Fibroblast of skin of right biceps (primary cell): Measurements from ENCODE around the gene NF2.
"Not testable (repeated sequence)": the region's sequence is repeated elsewhere in the genome, so short reads cannot be mapped to it uniquely, and the experiment has no call there.

Source experiments
- DNase-seq: peaks from one replicate; pipeline ENCODE4 v3.0.0-alpha.2; 2013

Gene NF2

DNA sequence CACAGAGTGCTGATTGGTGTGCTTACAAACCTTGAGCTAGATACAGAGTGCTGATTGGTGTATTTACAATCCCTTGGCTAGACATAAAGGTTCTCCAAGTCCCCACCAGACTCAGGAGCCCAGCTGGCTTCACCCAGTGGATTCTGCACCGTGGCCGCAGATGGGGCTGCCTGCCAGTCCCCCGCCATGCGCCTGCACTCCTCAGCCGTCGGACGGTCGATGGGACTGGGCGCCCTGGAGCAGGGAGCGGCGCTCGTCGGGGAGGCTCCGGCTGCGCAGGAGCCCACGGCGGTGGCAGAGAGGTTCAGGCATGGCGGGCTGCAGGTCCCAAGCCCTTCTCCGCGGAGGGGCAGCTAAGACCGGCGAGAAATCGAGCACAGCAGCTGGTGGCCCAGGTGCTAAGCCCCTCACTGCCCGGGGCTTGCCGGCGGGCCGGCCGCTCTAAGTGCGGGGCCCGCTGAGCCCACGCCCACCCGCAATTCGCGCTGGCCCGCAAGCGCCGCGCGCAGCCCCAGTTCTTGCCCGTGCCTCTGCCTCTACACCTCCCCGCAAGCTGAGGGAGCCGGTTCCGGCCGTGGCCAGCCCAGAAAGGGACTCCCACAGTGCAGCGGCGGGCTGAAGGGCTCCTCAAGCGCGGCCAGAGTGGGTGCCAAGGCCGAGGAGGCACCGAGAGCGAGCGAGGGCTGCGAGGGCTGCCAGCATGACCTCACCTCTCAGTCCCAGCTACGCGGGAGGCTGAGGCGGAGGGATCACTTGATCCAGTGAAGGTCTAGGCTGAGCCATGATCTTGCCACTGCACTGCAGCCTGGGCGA, 5.4 kb upstream of the NF2 start:
- DNase-seq = not testable (repeated sequence)

DNA sequence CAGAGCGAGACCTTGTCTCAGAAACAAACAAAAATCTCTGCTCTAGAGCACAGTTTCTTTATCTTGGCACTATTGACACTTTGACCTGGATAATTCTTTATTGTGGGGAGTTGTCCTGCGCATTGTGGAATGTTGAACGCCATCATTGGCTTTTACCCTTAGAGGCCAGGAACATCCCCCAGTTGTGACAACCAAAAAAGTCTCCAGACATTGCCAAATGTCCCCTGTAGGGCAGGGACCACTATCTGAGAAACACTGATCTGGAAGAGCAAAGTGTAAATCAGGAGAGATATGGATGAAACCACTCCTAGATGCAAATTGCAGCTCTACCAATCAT, 4.8 kb upstream of the NF2 start:
- no peak for DNase-seq

DNA sequence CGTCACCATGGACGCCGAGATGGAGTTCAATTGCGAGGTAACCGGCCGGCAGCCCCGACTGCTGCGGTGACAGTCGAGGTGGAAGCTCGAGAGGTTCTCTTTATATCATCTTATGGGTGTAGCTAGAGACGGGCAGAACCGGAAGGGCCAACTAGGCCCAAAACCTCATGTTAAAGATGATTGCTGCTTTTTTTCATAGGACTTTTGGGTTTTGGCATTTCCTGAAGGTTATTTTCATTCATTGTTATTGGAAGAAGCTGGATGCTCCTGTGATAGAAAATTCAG, 585 bp downstream of the NF2 start:
- DNase-seq = peak; percentile 35

DNA sequence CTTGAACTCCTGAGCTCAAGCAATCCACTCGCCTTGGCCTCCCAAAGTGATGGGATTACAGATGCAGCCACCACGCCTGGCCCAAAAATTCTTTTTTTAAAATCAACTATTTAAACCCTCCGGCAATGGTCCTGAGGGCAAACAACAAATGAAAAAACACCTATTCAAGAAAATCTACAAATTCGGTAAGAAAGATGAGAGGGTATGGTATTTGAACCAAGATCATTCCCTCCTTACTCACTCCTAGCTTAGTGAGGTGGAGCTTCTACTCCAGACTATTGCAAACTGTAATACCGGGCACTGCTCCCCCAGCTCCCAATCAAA, 2.1 kb downstream of the NF2 start:
- no peak for DNase-seq

DNA sequence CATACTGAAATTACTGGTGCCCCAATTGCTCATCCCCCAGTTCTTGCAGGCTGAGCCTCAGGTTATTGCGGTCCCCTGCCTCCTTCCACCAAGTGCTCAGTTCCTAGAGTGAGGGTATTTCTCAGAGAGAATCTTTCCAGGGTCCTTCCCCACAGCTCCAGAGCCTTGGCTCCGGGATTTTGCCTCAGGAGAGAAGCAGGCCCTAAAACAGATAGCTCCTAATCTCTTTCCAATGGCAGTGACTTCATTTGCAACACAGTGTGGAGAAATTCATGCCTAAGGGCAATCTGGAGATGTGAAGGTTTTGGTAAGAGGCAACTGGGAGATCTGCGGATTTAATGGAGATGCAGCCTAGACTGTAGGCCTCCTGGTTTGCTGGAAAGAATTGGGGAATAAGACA, 2.9 kb downstream of the NF2 start:
- DNase-seq = no peak

DNA sequence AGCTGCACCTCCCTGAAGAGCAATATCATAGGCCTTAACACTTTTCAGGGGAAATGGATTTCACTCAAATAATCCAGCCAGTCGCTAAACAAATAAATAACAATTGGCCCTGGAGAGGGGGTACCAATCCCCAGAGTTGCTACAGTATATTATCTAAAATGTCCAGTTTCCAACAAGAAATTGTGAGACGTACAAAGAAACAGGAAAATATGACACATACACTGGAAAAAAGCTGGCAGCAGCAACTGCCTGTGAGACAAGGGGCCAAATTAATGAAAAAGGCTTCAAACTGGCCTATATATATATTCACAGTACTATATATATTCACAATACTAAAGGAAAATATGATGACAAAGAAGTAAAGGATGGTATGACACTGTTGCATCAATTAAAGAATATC, 4.0 kb downstream of the NF2 start:
- DNase-seq = no peak

DNA sequence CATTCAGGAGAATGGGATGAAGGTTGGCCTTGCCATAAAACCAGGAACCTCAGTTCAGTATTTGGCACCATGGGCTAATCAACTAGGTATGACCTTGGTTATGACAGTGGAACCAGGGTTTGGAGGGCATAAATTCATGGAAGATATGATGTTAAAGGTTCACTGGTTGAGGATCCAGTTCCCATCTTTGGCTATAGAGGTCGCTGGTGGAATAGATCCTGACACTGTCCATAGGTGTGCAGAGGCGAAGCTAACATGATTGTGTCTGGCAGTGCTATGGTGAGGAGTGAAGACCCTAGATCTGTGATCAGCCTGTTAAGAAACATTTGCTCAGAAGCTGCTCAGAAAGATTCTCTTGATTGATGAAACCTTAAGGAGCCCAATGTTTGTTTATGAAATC, 5.7 kb downstream of the NF2 start:
- no peak for DNase-seq

DNA sequence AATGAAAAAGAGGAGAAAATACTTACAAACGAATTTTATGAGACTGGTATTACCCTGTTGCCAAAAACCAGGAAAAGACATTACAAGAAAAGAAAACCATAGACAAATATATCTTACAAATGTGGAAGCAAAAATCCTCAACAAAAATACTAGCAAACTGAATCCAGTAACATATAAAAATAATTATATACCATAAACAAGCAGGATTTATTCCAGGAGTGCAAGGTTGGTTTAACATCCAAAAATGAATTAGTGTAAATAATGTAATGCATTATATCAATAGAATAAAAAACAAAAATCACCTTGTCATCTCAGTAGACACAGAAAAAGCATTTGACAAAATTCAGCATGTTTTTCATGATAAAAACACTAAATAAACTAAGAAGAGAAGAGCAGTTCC, 7.3 kb downstream of the NF2 start:
- DNase-seq = no peak

DNA sequence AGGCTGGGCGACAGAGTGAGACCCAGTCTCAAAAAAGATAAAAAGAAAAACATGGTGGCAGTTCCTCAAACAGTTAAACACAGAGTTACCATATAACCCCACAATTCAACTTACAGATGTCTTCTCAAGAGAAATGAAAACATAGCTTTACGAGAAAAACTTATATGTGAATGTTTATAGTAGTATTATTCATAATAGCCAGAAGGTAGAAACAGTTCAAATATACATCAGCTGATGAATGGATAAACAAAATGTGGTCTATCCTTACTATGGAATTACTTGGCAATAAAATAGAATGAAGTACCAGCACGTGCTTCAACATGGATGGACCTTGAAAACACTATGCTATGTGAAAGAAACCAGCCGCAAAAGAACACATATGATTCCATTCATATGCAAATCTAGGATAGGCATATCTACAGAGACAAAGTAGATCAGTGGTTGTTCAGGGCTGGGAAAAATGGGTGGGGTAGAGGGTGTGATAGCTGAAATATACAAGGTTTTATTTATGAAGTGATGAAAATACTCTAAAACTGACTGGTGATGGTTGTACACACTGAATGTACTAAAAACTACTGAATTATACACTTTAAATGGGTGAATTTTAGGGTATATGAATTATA, 12.4 kb downstream of the NF2 start:
- DNase-seq = no peak

DNA sequence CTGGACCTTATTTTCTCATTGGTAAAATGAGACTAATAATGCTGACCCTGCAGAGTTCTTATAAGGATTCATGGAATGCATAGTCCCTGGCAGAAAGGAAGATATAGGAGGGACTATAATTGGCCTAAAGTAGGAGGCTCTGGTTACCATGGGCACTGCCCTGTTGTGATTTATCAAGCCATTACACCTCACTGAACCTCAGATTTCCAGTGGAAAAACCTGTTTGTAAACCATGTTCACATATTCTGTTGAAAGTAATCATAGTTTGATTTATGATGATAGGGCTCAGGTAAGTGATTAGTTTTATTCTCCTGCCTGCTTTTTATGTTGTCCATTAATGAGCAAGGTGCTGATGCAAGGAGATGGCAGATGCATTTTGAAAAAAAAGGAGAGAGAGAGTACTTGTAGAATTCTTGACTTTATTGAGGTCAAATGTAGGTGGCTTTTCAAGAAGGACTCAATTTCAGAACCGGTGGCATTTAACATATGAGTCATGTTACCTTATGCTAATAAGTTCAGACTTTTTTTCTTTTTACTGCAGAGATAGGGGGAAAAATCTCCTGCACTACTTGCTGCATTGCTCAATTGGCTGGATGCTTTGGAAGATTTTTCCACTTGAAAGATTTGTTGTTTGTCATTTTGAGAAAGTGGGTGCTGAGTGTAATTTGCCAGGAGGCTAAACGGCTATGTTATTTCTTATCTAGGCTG, 14.6 kb downstream of the NF2 start:
- DNase-seq = peak; percentile 51

DNA sequence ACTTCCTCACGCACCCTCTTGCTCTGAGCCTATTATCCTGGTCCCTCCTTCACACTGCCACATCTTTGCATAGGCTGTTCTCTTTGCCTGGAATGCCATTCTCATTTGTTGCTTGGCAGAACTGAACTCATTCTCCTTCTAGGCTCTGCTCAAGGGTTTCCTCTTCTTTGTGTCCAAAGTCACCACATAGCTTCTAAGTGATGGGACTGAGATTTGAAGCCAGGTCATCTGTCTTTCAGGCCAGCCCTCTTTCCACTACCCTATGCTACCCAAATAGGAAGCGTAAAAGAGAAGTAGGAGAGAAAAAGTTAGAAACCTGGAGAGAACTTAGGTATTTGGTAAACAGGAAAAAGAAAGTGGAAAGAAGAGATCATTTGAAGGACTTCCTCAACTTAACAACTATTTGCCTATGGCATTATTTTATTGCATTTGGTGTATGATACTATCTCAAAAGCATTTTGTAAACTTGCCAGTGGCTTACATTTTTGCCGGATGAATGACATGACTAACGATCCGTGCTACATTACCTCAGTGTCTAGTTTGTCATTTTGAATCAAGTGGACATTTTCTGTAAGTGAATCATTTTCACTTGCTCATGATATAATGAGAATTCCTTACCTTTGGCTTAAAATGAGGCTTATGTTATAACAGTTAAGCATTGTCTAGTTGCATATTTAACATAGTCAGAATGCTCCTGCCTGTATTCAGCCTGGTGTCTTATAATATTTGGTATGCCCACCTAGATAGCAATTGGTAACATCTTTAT, 18.5 kb downstream of the NF2 start:
- peak; percentile 99 for DNase-seq

DNA sequence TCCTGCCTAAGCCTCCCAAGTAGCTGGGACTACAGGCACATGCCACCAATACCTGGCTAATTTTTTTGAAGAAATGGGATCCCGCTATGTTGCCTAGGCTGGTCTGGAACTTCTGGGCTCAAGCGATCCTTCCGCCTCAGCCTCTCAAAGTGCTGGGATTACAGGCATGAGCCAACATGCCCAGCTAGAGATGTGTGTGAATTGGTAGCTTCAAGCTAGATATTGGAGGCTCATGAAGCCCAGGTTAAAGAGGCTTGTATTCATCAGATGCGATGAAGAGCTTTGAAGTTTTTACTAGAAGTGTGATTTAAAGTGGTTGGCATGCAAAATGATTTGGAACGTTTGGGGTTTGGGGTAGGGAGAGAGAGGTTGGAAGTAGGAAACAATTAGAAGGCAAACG, 19.6 kb downstream of the NF2 start:
- DNase-seq = no peak

DNA sequence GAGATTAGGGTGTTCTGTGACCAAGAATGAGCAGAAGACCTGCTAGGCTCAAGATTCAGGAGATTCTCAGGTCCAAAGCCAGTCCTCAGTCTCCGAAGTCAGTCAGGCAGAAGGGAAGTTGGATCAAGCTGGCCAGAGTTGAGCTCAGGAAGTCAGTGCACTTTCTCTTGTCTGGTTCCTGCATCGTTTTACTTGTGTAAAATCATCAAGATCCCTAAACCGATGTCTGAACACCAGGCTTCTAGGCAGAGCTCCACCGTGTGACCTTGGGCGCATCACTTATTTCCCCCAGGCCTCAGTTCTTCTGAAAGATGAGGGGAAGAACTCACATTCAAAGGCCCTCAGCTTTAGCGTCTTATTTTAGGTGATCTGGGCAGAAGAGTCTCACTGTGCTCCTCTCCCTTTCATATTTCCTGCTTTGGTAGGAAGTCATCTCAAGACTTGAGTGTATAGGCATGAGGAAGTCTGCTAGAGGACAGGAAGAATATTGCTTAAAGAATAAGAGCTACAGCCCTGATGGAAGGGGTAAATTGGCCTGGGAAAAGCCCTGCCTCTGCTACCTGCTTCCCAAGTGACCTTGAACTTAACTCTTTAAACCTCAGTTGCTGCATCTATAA, 20.2 kb downstream of the NF2 start:
- no peak for DNase-seq

DNA sequence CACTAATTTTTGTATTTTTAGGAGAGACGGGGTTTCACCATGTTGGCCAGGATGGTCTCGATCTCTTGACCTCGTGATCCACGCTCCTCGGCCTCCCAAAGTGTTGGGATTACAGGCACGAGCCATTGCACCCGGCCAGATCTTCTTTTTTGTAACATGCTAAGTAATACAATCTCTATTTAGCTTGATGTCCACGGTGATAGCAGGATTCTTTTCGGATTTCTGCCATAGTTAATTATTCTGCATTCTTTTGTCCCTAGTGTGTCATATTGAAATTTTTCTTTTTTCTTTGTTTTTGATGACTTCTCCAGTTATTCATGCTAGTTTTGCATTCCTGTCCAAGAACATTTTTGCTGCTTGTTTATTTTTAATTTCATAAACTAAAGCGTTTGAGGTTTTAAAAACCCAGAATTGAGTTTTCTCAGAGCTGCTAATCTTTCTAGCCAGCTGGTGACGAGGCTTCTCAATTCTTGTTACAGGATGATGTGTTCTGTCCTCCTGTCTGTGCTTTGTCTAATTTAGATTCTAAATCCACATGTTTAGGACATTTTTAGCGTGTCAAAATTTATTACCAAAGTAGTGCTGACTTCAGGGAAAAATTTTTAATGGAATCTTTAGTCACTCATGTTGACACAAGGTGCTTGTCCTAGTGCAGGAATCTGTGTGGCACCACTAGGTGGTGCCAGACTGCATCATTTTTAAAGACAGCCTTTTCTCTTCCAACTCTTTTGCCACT, 21.8 kb downstream of the NF2 start:
- DNase-seq = peak; percentile 85

DNA sequence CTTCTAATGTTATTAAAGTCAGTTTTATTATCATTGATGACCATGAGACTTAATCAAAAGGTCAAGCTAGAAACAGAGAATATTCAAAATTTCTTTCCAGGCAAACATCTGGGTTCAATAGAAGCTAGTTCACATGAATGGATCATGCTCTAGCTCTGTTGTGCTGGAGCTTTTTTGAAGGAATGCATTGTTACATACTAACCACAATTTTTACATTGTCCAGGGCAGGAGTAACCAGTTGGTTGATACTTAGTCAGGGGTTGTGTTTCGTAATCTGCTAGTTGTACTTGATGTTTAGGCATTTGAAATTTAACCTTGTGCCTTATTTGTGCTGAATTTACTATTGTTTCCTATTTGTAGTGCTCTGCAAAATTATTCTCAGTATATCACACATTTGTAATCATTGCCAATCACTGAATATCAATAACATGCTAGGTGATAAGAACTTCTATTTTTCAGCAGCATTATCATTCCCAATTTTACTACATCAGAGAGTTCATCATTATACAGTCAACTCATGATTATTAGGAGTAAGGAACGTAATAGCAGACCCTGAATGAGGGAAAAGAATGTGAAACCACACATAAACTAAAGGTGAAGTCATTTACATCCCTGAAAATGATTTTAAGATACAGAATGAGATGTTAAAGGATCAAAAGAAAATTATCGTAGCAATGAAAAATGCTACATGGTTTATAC, 23.2 kb downstream of the NF2 start:
- DNase-seq = peak; percentile 88

DNA sequence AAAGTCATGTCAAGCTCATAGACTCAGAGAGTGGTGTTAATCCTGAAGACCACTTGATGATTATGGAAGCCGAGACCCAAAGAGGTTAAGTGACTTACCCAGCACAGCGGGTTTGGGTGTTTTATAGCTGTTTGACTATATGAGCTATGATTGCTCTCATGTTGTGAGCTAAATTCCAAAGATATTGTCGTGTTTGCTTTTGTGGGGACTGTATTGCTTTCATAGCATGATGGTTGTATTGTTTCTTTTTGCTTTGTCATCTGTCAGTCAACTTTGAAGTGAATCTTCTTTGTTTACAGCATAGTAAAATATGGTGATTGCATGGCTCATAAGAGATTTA, 23.7 kb downstream of the NF2 start:
- no peak for DNase-seq

DNA sequence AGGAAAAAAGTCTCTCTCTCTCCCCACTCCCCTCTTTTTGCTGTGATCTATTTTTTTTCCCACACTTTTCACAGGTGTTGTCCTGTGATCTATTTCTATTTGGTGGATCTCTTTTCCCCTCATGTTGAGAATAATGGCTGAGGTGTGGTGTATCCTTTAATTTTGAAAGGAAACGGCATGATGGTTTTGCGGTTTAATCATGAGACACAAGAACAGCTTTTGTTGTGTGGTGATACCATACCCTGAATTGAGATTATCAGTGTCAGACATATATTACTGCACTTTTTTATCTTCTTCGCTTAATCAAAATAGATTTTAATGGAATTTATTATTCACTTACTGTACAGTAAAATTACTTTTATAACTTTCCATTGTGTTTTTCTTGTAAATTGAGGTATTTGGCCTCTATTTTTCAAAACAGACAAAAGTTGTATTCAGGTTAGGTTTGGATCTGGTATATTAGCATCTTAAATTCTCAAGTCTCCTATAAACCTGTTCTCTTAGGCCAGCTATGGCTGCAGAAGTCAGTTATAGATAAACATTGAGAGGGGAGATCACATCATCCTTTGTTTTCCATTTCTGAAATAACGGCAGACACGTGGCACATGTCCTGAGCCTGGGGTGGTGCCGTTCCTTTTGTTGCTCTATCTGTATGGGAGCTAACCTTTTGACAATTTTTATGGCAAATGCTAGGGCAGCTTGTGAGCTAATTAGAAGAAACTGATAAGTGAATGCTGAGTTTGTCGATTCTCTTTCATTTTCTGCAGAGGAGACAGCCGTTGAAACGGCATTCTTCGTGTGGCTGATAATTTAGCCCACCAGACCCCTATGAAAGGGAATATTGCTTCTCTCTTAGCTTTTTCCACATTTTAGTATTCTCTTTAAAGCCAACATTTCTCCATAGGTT, 25.8 kb downstream of the NF2 start:
- no peak for DNase-seq

DNA sequence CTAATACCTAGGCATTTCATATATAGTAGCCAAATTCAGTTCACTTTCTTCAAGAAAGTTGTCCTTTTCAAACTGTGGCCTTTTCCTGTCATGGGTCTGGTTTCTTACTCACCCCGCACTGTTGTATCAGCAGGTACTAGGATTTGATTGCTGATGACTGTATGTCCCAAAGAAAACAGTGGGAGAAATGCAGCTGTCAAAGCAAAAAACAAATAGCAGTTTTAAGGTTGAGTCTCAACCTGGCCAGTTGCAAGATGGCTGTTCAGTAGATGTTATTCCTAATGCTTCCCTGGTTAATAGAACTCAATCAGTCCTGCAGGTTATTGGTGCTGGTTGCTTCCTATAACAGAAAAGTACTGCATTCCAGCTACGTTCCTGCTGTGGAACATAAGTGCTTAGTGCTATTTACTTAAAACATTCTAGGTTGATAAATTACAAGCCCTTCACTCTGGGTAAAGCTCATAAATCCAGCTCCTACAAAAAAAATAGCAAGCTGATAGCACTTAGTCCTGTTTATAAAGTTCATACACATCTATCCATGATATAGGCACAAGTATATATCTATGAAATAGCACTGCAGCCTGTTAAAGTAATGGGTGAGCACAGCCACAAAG, 26.6 kb downstream of the NF2 start:
- DNase-seq = no peak

DNA sequence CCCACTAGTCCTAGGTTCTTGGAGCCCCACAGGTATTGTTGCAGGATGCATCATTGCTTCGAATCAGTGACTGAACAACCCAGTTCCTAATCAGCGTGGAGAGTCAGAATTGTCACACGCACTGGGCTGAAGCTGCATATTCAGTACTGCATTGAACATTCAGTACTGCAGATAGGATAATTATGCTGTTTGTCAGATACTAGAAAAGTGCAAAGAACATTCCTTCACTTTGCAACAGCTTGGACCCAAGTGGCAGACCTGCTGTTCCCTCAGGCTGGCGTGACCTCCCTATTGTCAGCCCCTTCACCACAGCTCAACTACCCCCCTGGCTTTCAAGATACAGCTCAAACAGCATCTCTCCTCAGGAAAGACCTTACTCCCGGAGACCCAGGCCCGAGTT, 27.6 kb downstream of the NF2 start:
- DNase-seq = no peak

DNA sequence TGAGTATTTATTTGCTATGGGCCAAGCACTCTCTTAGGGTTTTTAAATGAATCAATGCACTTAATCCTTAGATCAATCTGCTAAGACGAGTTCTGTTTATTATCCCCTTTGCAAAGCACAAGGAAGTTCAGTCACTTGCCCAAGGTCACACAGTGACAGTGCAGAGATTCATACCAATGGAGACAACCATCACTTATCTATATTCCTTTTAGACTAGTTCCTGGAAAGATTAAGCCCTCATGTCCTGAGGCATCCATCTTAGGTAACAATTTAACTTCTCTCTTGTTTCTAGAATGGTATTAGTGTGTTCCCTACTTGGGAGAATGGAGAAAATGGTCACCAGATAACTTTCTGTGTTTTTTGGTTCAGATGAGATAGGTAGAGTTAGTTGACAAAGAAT, 28.3 kb downstream of the NF2 start:
- DNase-seq = no peak

DNA sequence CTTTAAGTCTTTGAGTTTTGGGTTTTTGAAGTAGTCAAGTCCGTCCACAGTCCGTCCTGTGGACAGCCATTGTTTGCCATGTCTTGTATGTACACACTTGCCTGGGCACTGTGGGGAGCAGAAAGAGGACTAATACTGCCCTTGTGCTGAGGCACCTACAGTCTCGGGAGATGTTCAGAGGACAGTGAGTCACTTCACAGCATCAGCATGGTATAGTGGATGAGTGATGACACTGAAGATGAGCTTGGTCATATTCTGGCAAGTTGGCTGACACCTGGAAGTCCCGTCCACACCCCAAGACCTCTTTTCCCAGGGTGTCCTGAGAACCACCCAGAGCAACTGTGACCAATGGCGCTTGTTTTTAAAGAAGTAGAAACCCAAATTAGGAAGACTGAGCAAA, 29.2 kb downstream of the NF2 start:
- no peak for DNase-seq
